ENCODE measurements around the gene ITPRIPL2. TPM values are rescaled to one million over a fixed set of nuclear protein-coding genes. Genes with fewer than 3 reads are reported as not detected.

ITPRIPL2 gene
- total RNA-seq, 2 experiments from 2014 or later, result not detected

- no peak overlapping the region for H3K4me2 ChIP-seq (ENCODE audit: low read length)
Observed at GRCh38 chr16:19139436-19140091, 25.8 kb downstream of the ITPRIPL2 start.

GRCh38 chr16:19140396-19140795 lies 26.6 kb downstream of the ITPRIPL2 start:
- intact Hi-C loops (cut with micrococcal nuclease; ENCODE audit: unreplicated experiment), result no loop called here
- H3K4me3 ChIP-seq (ENCODE audit: low read depth, low read length, poor library complexity, severe bottlenecking), result no peak overlapping the region
- H3K27ac ChIP-seq (ENCODE audit: low read depth, low read length, poor library complexity, severe bottlenecking), result no peak overlapping the region
- H3K9me3 ChIP-seq (ENCODE audit: low read length), result no peaks in the 10 kb centered on the region
- POLR2A ChIA-PET, result no interaction called here
- no peaks in the 10 kb centered on the region for H4K20me1 ChIP-seq (ENCODE audit: insufficient read depth, low read length)
- H3K4me2 ChIP-seq (ENCODE audit: low read length), result no peak overlapping the region
- H3K4me1 ChIP-seq (ENCODE audit: insufficient read depth, low read length, poor library complexity, severe bottlenecking), result no peaks in the 10 kb centered on the region
- TF ChIP-seq EZH2phosphoT487 (IDR thresholded peaks at IDR 0.05; ENCODE audit: borderline replicate concordance, low read depth, low read length) (no peak), CTCF (conservative IDR thresholded peaks at IDR 0.05; ENCODE audit: low read length) (no peak)
- no peaks in the 10 kb centered on the region for H3K9me2 ChIP-seq (ENCODE audit: insufficient read depth, low read length)
- CTCF ChIA-PET (ENCODE audit: unreplicated experiment), result no interaction called here
- no peaks in the 10 kb centered on the region for H3K36me3 ChIP-seq (ENCODE audit: insufficient read depth, low read length)
- no peaks in the 10 kb centered on the region for H3K79me2 ChIP-seq (ENCODE audit: insufficient read depth, low read depth, low read length)
- no TSS peak for BruUV-seq (replicated peaks)
- no peak for DNase-seq (ENCODE audit: low spot score)
- no peak overlapping the region for H2AFZ ChIP-seq (ENCODE audit: low read length)

More at GRCh38 chr16:19139436-19140091, 25.8 kb downstream of the ITPRIPL2 start:
- Histone ChIP-seq H3K4me3 (ENCODE audit: low read depth, low read length, poor library complexity, severe bottlenecking) (no peak overlapping the region), H3K36me3 (ENCODE audit: insufficient read depth, low read length) (no peaks in the 10 kb centered on the region), H3K27ac (ENCODE audit: low read depth, low read length, poor library complexity, severe bottlenecking) (no peak overlapping the region), H2AFZ (ENCODE audit: low read length) (no peak overlapping the region), H3K79me2 (ENCODE audit: insufficient read depth, low read depth, low read length) (no peaks in the 10 kb centered on the region), H3K4me1 (ENCODE audit: insufficient read depth, low read length, poor library complexity, severe bottlenecking) (no peaks in the 10 kb centered on the region), H3K9me3 (ENCODE audit: low read length) (no peaks in the 10 kb centered on the region), H4K20me1 (ENCODE audit: insufficient read depth, low read length) (no peaks in the 10 kb centered on the region), H3K9me2 (ENCODE audit: insufficient read depth, low read length) (no peaks in the 10 kb centered on the region)
- DNase-seq (ENCODE audit: low spot score), result no peak
- intact Hi-C loops (cut with micrococcal nuclease; ENCODE audit: unreplicated experiment), result no loop called here
- POLR2A ChIA-PET, result no interaction called here
- no TSS peak for BruUV-seq (replicated peaks)
- TF ChIP-seq EZH2phosphoT487 (IDR thresholded peaks at IDR 0.05; ENCODE audit: borderline replicate concordance, low read depth, low read length) (no peak), CTCF (conservative IDR thresholded peaks at IDR 0.05; ENCODE audit: low read length) (no peak)
- CTCF ChIA-PET (ENCODE audit: unreplicated experiment), result no interaction called here

GRCh38 chr16:19142939-19143598 lies 29.3 kb downstream of the ITPRIPL2 start:
- POLR2A ChIA-PET, result no interaction called here
- no peaks in the 10 kb centered on the region for H3K4me1 ChIP-seq (ENCODE audit: insufficient read depth, low read length, poor library complexity, severe bottlenecking)
- no peaks in the 10 kb centered on the region for H3K79me2 ChIP-seq (ENCODE audit: insufficient read depth, low read depth, low read length)
- H3K9me2 ChIP-seq (ENCODE audit: insufficient read depth, low read length), result no peaks in the 10 kb centered on the region
- TF ChIP-seq CTCF (conservative IDR thresholded peaks at IDR 0.05; ENCODE audit: low read length), result no peak
- TF ChIP-seq EZH2phosphoT487 (IDR thresholded peaks at IDR 0.05; ENCODE audit: borderline replicate concordance, low read depth, low read length), result no peak
- H3K27ac ChIP-seq (ENCODE audit: low read depth, low read length, poor library complexity, severe bottlenecking), result no peak overlapping the region
- no peak overlapping the region for H3K4me3 ChIP-seq (ENCODE audit: low read depth, low read length, poor library complexity, severe bottlenecking)
- no peaks in the 10 kb centered on the region for H4K20me1 ChIP-seq (ENCODE audit: insufficient read depth, low read length)
- no peak overlapping the region for H3K4me2 ChIP-seq (ENCODE audit: low read length)
- no peak for DNase-seq (ENCODE audit: low spot score)
- intact Hi-C loops (cut with micrococcal nuclease; ENCODE audit: unreplicated experiment), result no loop called here
- H2AFZ ChIP-seq (ENCODE audit: low read length), result no peak overlapping the region
- BruUV-seq (replicated peaks), result no TSS peak
- no peaks in the 10 kb centered on the region for H3K9me3 ChIP-seq (ENCODE audit: low read length)
- H3K36me3 ChIP-seq (ENCODE audit: insufficient read depth, low read length), result no peaks in the 10 kb centered on the region
- CTCF ChIA-PET (ENCODE audit: unreplicated experiment), result no interaction called here

Measured in OCI-LY7 (cell line).